Measurements from ENCODE around the gene EPGN.

Gene EPGN

GRCh38 chr4:74344031-74344430 is 35.8 kb downstream of the EPGN start:
- no peak for DNase-seq

- no peak for DNase-seq
Measured at GRCh38 chr4:74353858-74354257, 45.6 kb downstream of the EPGN start.

- DNase-seq = no peak
Measured at GRCh38 chr4:74357965-74358364, 49.7 kb downstream of the EPGN start.

- DNase-seq = no peak
Measured at GRCh38 chr4:74361671-74362070, 53.4 kb downstream of the EPGN start.

GRCh38 chr4:74362347-74362746 is 54.1 kb downstream of the EPGN start:
- no peak for DNase-seq

- DNase-seq = no peak
Measured at GRCh38 chr4:74364256-74364651, 56.0 kb downstream of the EPGN start.

GRCh38 chr4:74364652-74365491 is 56.6 kb downstream of the EPGN start, which contains the start of gene EREG:
TSS of gene EREG (plus strand) at chr4:74365145. CDS start at chr4:74365309, 164 bp downstream.
- DNase-seq = peak; percentile 35

GRCh38 chr4:74365761-74366160 is 57.5 kb downstream of the EPGN start:
- no peak for DNase-seq
